ENCODE results near the gene RBFOX2. TPM values are rescaled to one million over a fixed set of nuclear protein-coding genes. Genes with fewer than 3 reads are reported as not detected.

Gene RBFOX2
- total RNA-seq, 1 donor from 2014 or later: 147 TPM

GRCh38 chr22:35958334-35958733 lies 70.3 kb downstream of the RBFOX2 start:
- no peak for TF ChIP-seq CTCF (IDR thresholded peaks at IDR 0.05)
- Mint-ChIP-seq H3K27me3 (ENCODE audit: low read depth) (no peaks in the 10 kb centered on the region), H3K4me1 (ENCODE audit: low read depth) (peaks cover 39% of the 10 kb centered on the region), H3K27ac (ENCODE audit: unreplicated experiment) (no peak overlapping the region), H3K36me3 (ENCODE audit: low read depth) (no peaks in the 10 kb centered on the region), H3K4me3 (ENCODE audit: unreplicated experiment) (no peak overlapping the region), H3K9me3 (ENCODE audit: low read depth) (no peaks in the 10 kb centered on the region)
- no peak for DNase-seq (ENCODE audit: low spot score)

- Mint-ChIP-seq H3K27me3 (ENCODE audit: low read depth) (no peaks in the 10 kb centered on the region), H3K4me1 (ENCODE audit: low read depth) (peaks cover 34% of the 10 kb centered on the region), H3K36me3 (ENCODE audit: low read depth) (no peaks in the 10 kb centered on the region), H3K27ac (ENCODE audit: unreplicated experiment) (no peak overlapping the region), H3K4me3 (ENCODE audit: unreplicated experiment) (no peak overlapping the region), H3K9me3 (ENCODE audit: low read depth) (no peaks in the 10 kb centered on the region)
- no peak for DNase-seq (ENCODE audit: low spot score)
- no peak for TF ChIP-seq CTCF (IDR thresholded peaks at IDR 0.05)
Observed at GRCh38 chr22:35957589-35957988, 71.0 kb downstream of the RBFOX2 start.

GRCh38 chr22:35956850-35957249 lies 71.8 kb downstream of the RBFOX2 start:
- peaks cover 27% of the 10 kb centered on the region for H3K4me1 Mint-ChIP-seq (ENCODE audit: low read depth)
- no peak overlapping the region for H3K4me3 Mint-ChIP-seq (ENCODE audit: unreplicated experiment)
- H3K27ac Mint-ChIP-seq (ENCODE audit: unreplicated experiment): no peak overlapping the region
- no peaks in the 10 kb centered on the region for H3K9me3 Mint-ChIP-seq (ENCODE audit: low read depth)
- no peaks in the 10 kb centered on the region for H3K36me3 Mint-ChIP-seq (ENCODE audit: low read depth)
- no peak for TF ChIP-seq CTCF (IDR thresholded peaks at IDR 0.05)
- DNase-seq (ENCODE audit: low spot score): no peak
- H3K27me3 Mint-ChIP-seq (ENCODE audit: low read depth): no peaks in the 10 kb centered on the region

GRCh38 chr22:35955546-35955945 lies 73.1 kb downstream of the RBFOX2 start:
- no peak for TF ChIP-seq CTCF (IDR thresholded peaks at IDR 0.05)
- no peaks in the 10 kb centered on the region for H3K36me3 Mint-ChIP-seq (ENCODE audit: low read depth)
- peaks cover 19% of the 10 kb centered on the region for H3K4me1 Mint-ChIP-seq (ENCODE audit: low read depth)
- no peak overlapping the region for H3K4me3 Mint-ChIP-seq (ENCODE audit: unreplicated experiment)
- no peaks in the 10 kb centered on the region for H3K27me3 Mint-ChIP-seq (ENCODE audit: low read depth)
- no peaks in the 10 kb centered on the region for H3K9me3 Mint-ChIP-seq (ENCODE audit: low read depth)
- no peak overlapping the region for H3K27ac Mint-ChIP-seq (ENCODE audit: unreplicated experiment)
- DNase-seq (ENCODE audit: low spot score): no peak

- no peak for DNase-seq (ENCODE audit: low spot score)
- Mint-ChIP-seq H3K27me3 (ENCODE audit: low read depth) (no peaks in the 10 kb centered on the region), H3K27ac (ENCODE audit: unreplicated experiment) (no peak overlapping the region), H3K4me1 (ENCODE audit: low read depth) (peaks cover 15% of the 10 kb centered on the region), H3K9me3 (ENCODE audit: low read depth) (no peaks in the 10 kb centered on the region), H3K36me3 (ENCODE audit: low read depth) (no peaks in the 10 kb centered on the region), H3K4me3 (ENCODE audit: unreplicated experiment) (no peak overlapping the region)
- TF ChIP-seq CTCF (IDR thresholded peaks at IDR 0.05): no peak
Observed at GRCh38 chr22:35952576-35952975, 76.0 kb downstream of the RBFOX2 start.

All from chondrocyte (in vitro differentiated cells).